GM23338 (cell line): ENCODE measurements around the gene KCNS3. TPM values are rescaled to one million over a fixed set of nuclear protein-coding genes. Genes with fewer than 3 reads are reported as not detected.

Experiments used
- ATAC-seq: fragments of 200-7000 bp; cut with Tn5 transposase; 3 replicates; pipeline ENCODE4 v1.9.1; 2020
- DNase-seq: peaks from one replicate; pipeline ENCODE4 v3.0.0-alpha.2; 2015; ENCODE audit warnings: low spot score
- H2AFZ ChIP-seq: fragments of 200-600 bp; sonication (generic); 2 replicates; pipeline ENCODE4 v1.8.0; 2016; ENCODE audit warnings: antibody characterized with exemption, mild to moderate bottlenecking, moderate library complexity
- H3F3A ChIP-seq: fragments of 200-600 bp; sonication (generic); replicated peaks from 2 replicates; pipeline ENCODE4 v1.8.0; 2017; ENCODE audit warnings: antibody characterized with exemption, mixed run types, low read depth
- H3K27ac ChIP-seq: fragments of 200-600 bp; sonication (generic); 2 replicates; pipeline ENCODE4 v1.6.1; 2016; ENCODE audit warnings: low read depth
- H3K27me3 ChIP-seq: fragments of 200-600 bp; sonication (generic); 2 replicates; pipeline ENCODE4 v1.8.0; 2016; ENCODE audit warnings: mild to moderate bottlenecking, mixed run types, moderate library complexity; ENCODE audit not compliant: insufficient read depth
- H3K36me3 ChIP-seq: fragments of 200-600 bp; sonication (generic); 2 replicates; pipeline ENCODE4 v1.8.0; 2016; ENCODE audit warnings: mild to moderate bottlenecking; ENCODE audit not compliant: insufficient read depth
- H3K4me1 ChIP-seq: fragments of 200-600 bp; sonication (generic); 2 replicates; pipeline ENCODE4 v1.8.0; 2016; ENCODE audit warnings: mild to moderate bottlenecking, moderate library complexity; ENCODE audit not compliant: insufficient read depth
- H3K4me2 ChIP-seq: fragments of 200-600 bp; sonication (generic); 2 replicates; pipeline ENCODE4 v1.7.1; 2017; ENCODE audit warnings: mixed run types
- H3K4me3 ChIP-seq: fragments of 200-600 bp; sonication (generic); 2 replicates; pipeline ENCODE4 v1.6.1; 2016; ENCODE audit warnings: mixed run types
- H3K79me2 ChIP-seq: fragments of 200-600 bp; sonication (generic); replicated peaks from 2 replicates; pipeline ENCODE4 v1.8.0; 2017; ENCODE audit warnings: mild to moderate bottlenecking; ENCODE audit not compliant: insufficient read depth
- H3K9me2 ChIP-seq: fragments of 200-600 bp; sonication (generic); 2 replicates; pipeline ENCODE4 v1.8.0; 2017; ENCODE audit not compliant: insufficient read depth
- H4K20me1 ChIP-seq: fragments of 200-600 bp; sonication (generic); replicated peaks from 2 replicates; pipeline ENCODE4 v1.8.0; 2017; ENCODE audit warnings: mild to moderate bottlenecking; ENCODE audit not compliant: insufficient read depth
- H3K27ac Mint-ChIP-seq: 2 replicates; pipeline ENCODE4 v1.8.0; 2020; ENCODE audit warnings: inconsistent platforms, mild to moderate bottlenecking, moderate library complexity, mixed read lengths
- H3K27me3 Mint-ChIP-seq: 3 replicates; pipeline ENCODE4 v1.8.0; 2022; ENCODE audit warnings: low read depth, mild to moderate bottlenecking, moderate library complexity, mixed read lengths, inconsistent platforms; ENCODE audit not compliant: insufficient read depth, poor library complexity
- H3K36me3 Mint-ChIP-seq: 3 replicates; pipeline ENCODE4 v1.8.0; 2021; ENCODE audit warnings: low read depth, mild to moderate bottlenecking, inconsistent platforms, moderate library complexity, mixed read lengths
- H3K4me1 Mint-ChIP-seq: 3 replicates; pipeline ENCODE4 v1.8.0; 2020; ENCODE audit warnings: mild to moderate bottlenecking, inconsistent platforms, mixed read lengths
- H3K4me3 Mint-ChIP-seq: 3 replicates; pipeline ENCODE4 v1.8.0; 2021; ENCODE audit warnings: moderate library complexity, mild to moderate bottlenecking, inconsistent platforms, mixed read lengths
- H3K9me3 Mint-ChIP-seq: 3 replicates; pipeline ENCODE4 v1.8.0; 2020; ENCODE audit warnings: moderate library complexity, mild to moderate bottlenecking, inconsistent platforms, mixed read lengths
- CREB1 ChIP-seq: fragments of 250-450 bp; sonication (Bioruptor Pico); IDR thresholded peaks from 2 replicates; pipeline ENCODE4 v1.5.0; 2020; ENCODE audit warnings: low read depth, mild to moderate bottlenecking, moderate library complexity
- CTCF ChIP-seq, 2 experiments: fragments of 200-600 bp in 1 of 2; sonication (generic) in 1 of 2; conservative IDR thresholded peaks; 2 replicates each; pipeline versions ENCODE4 v1.5.1 to v1.6.1; 2016 to 2017; ENCODE audit warnings: antibody characterized with exemption in 2 of 2, low read depth in 2 of 2, mild to moderate bottlenecking in 2 of 2, moderate library complexity in 1 of 2
- ETS1 ChIP-seq: IDR thresholded peaks from 2 replicates; pipeline ENCODE4 v1.6.1; 2016; ENCODE audit warnings: antibody characterized with exemption
- EZH2 ChIP-seq: fragments of 200-600 bp; sonication (generic); IDR thresholded peaks from one replicate; pipeline ENCODE4 v1.8.0; 2017; ENCODE audit warnings: antibody characterized with exemption, mild to moderate bottlenecking, low read depth; ENCODE audit not compliant: unreplicated experiment
- EZH2phosphoT487 ChIP-seq: fragments of 200-600 bp; sonication (generic); IDR thresholded peaks from one replicate; pipeline ENCODE4 v1.8.1; 2018; ENCODE audit warnings: antibody characterized with exemption; ENCODE audit not compliant: unreplicated experiment
- JUNB ChIP-seq: IDR thresholded peaks from one replicate; pipeline ENCODE4 v1.6.1; 2016; ENCODE audit warnings: antibody characterized with exemption; ENCODE audit not compliant: unreplicated experiment
- NANOG ChIP-seq: IDR thresholded peaks from 2 replicates; pipeline ENCODE4 v1.6.1; 2016; ENCODE audit warnings: antibody characterized with exemption, borderline replicate concordance
- POLR2AphosphoS5 ChIP-seq: IDR thresholded peaks from 2 replicates; pipeline ENCODE4 v1.6.1; 2016; ENCODE audit warnings: antibody characterized with exemption, low read depth
- REST ChIP-seq: IDR thresholded peaks from one replicate; pipeline ENCODE4 v1.6.1; 2018; ENCODE audit warnings: antibody characterized with exemption; ENCODE audit not compliant: unreplicated experiment
- STAT1 ChIP-seq: IDR thresholded peaks from one replicate; pipeline ENCODE4 v1.6.1; 2016; ENCODE audit warnings: antibody characterized with exemption; ENCODE audit not compliant: unreplicated experiment
- ZNF114 ChIP-seq: fragments of 250-450 bp; sonication (Bioruptor Pico); IDR thresholded peaks from 2 replicates; pipeline ENCODE4 v1.5.0; 2020; ENCODE audit warnings: mild to moderate bottlenecking, moderate library complexity
- ZNF331 ChIP-seq: fragments of 250-450 bp; sonication (Bioruptor Pico); IDR thresholded peaks from 2 replicates; pipeline ENCODE4 v1.5.0; 2020; ENCODE audit warnings: low read depth, mild to moderate bottlenecking, moderate library complexity
- ZNF462 ChIP-seq: fragments of 250-450 bp; sonication (Bioruptor Pico); IDR thresholded peaks from 2 replicates; pipeline ENCODE4 v1.5.0; 2020; ENCODE audit warnings: mild to moderate bottlenecking, moderate library complexity
- polyA plus RNA-seq: library from polyadenylated mRNA; unstranded; fragments of >200 nt; fragmentation: Nextera tagmentation; extraction: Ambion mirVana; gene quantifications from 2 replicates; pipeline ENCODE4 v1.2.1, GENCODE V29; 2016
- total RNA-seq: library from RNA; depleted of rRNA; stranded (reverse); fragments of >200 nt; shearing (Covaris generic); gene quantifications from 2 replicates; pipeline ENCODE4 v1.2.3, GENCODE V29; 2014

Gene KCNS3
- total and polyA plus RNA-seq, 2 experiments from 2014 or later, result 23.2 to 80.0 TPM

GRCh38 chr2:17962876-17963275 is 84.4 kb downstream of the KCNS3 start:
- Histone ChIP-seq H3K4me2 (no peak overlapping the region), H3K4me3 (no peak overlapping the region), H3K9me2 (no peaks in the 10 kb centered on the region), H3K4me1 (peaks cover 5% of the 10 kb centered on the region; the same call in 1 of the 2 replicates), H2AFZ (no peak overlapping the region), H4K20me1 (no peaks in the 10 kb centered on the region), H3F3A (no peaks in the 10 kb centered on the region), H3K79me2 (no peaks in the 10 kb centered on the region), H3K36me3 (no peaks in the 10 kb centered on the region), H3K27ac (no peak overlapping the region), H3K27me3 (no peaks in the 10 kb centered on the region)
- Mint-ChIP-seq H3K9me3 (no peaks in the 10 kb centered on the region; the same call in 2 of the 3 replicates), H3K36me3 (no peaks in the 10 kb centered on the region; the same call in 2 of the 3 replicates), H3K4me1 (peaks cover 13% of the 10 kb centered on the region), H3K4me3 (no peak overlapping the region; the same call in 2 of the 3 replicates), H3K27ac (no peak overlapping the region), H3K27me3 (peaks cover 13% of the 10 kb centered on the region)
- ATAC-seq (peak; percentile 52; the same call in 2 of the 3 replicates), DNase-seq (peak; percentile 53)
- TF ChIP-seq REST (no peak), ZNF114 (no peak), EZH2 (no peak), ZNF331 (CRISPR knock-in tag) (no peak), CREB1 (no peak), NANOG (no peak), ETS1 (no peak), EZH2phosphoT487 (no peak), STAT1 (no peak), ZNF462 (CRISPR knock-in tag) (no peak), CTCF (conservative IDR thresholded peaks at IDR 0.05; ENCODE audit: low read depth in 2 of 2) (no peak), JUNB (no peak), POLR2AphosphoS5 (no peak)
